ENCODE data around the gene ATXN2L. TPM values are rescaled to one million over a fixed set of nuclear protein-coding genes. Genes with fewer than 3 reads are reported as not detected.
A peak's percentile ranks its signal among the peaks of the same experiment; 100 is the strongest.
"Not testable (repeated sequence)": the region's sequence is repeated elsewhere in the genome, so short reads cannot be mapped to it uniquely, and the experiment has no call there.

Gene ATXN2L
- total RNA-seq, 1 donor from 2014 or later = 299 TPM

DNA sequence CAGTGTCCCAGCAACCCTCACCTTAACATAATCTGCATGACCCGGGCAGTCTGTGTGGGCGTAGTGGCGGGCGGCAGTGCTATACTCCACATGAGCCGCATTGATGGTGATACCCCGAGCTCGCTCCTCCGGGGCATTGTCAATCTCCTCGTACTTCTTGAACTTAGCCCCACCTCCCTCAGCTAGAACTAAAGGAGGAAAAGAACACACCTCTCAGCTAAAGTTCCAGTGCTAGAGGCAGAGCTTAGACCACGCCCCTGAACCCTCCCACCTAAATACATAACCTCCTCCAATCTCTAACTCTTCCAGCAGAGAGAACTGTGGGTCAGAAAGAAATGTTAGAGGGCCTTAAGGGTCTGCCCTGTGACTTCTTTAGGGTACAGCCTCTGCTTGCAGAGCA is 22.5 kb downstream of the ATXN2L start:
- Mint-ChIP-seq H3K27ac (peak overlapping the region; percentile 98), H3K27me3 (no peaks in the 10 kb centered on the region), H3K4me3 (peak overlapping the region; percentile 94), H3K36me3 (ENCODE audit: low read depth) (peaks cover 46% of the 10 kb centered on the region), H3K9me3 (no peaks in the 10 kb centered on the region), H3K4me1 (peaks cover 25% of the 10 kb centered on the region)
- DNase-seq = peak; percentile 81
- intact Hi-C loops (cut with micrococcal nuclease) = no loop called here

DNA sequence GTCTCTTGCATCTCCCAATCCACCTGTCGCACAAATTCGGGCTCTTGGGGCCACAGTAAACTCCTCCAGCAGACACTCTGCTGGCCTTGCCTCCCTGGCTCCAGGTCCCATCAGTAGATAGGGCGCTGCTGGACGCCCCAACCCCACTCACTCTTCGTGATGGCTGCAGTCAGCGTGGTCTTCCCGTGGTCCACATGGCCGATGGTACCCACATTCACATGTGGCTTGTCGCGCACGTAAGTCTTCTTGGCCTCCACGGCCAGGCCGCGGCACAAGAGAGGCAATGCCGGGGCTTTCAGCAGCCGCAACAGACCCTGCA is 22.9 kb downstream of the ATXN2L start:
- intact Hi-C loops (cut with micrococcal nuclease) = loop anchor here (1.0 to 2.0 kb wide), 6 partner anchors 18 to 105 kb away; partner anchors contain the start of genes ATXN2L, NFATC2IP, RABEP2 and SH2B1
- Mint-ChIP-seq H3K9me3 (no peaks in the 10 kb centered on the region), H3K36me3 (ENCODE audit: low read depth) (peaks cover 46% of the 10 kb centered on the region), H3K27me3 (no peaks in the 10 kb centered on the region), H3K4me3 (peak overlapping the region; percentile 94), H3K27ac (peak overlapping the region; percentile 98), H3K4me1 (peaks cover 25% of the 10 kb centered on the region)
- no peak for DNase-seq

DNA sequence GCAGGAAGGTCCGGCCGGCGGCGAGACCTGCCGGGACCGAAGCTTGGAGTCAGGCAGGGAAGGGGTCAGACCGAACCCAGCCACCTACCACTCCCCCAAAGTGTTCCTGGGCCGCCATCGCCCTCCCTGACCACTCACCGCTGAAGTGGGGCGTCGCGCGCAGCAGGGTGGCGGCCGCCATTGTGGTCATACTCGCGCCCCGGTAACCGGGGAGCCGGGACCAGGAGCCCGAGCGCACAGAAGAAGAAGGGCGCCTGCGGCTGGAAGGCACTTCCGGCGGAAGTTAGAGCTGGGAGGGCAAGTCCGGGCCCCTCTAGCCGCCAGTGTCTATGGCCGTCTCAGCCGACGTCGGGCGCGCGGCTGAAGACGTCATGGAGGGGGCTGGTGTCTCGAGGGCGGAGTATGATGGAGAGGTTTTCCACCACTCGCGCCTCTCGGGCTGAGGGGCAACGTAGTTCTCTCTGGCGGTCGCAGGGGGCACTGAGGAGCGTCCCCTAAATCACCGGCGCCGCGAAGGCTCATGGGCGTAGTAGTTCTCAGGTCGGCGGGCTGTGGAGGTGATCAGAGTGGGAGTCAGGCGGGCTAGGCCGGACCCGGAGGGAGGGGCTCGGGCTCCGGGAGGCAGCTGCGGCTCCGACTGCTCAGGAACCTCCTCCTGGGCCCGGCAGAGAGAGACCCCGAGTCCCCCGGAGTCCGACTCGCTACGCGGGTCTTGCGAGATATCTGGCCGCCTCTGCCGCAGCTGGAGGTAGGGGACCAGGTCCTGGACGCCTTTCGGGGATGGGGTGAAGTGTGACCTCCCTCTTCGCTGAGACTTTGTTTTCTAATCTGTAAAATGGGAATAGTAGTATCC is 23.5 kb downstream of the ATXN2L start, which contains the start of gene TUFM:
TSS of gene TUFM (minus strand) at position 269 of the 853 bp plus-strand sequence. CDS start at position 190, 79 bp downstream.
- Mint-ChIP-seq H3K4me3 (peak within 1 kb of the TSS; percentile 94), H3K9me3 (no peaks in the 10 kb centered on the region), H3K4me1 (peaks cover 25% of the 10 kb centered on the region), H3K36me3 (ENCODE audit: low read depth) (peaks cover 44% of the 10 kb centered on the region), H3K27ac (peak within 1 kb of the TSS; percentile 98), H3K27me3 (no peaks in the 10 kb centered on the region)
- intact Hi-C loops (cut with micrococcal nuclease) = loop anchor here (1.0 to 2.0 kb wide), 6 partner anchors 17 to 104 kb away; partner anchors contain the start of genes ATXN2L, NFATC2IP, RABEP2 and SH2B1
- peak; percentile 100 for DNase-seq

DNA sequence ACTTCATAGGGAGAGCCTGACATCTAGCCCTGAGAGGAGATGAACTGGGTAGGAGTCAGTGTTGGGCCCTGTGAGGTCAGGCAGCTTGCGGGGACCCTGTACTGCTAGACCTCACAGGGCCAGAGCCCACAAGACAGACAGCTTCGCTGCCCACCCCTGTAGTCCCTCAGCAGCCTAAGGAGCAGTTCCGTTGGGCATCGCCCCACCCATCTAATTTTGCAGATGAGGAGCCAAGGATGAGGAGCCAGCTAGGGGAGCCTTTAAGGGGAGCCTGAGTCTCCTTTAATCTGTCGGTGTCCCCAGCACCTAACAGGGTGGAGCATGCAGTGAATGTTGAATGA is 24.1 kb downstream of the ATXN2L start:
- Mint-ChIP-seq H3K9me3 (no peaks in the 10 kb centered on the region), H3K4me3 (peak overlapping the region; percentile 94), H3K36me3 (ENCODE audit: low read depth) (peaks cover 40% of the 10 kb centered on the region), H3K27ac (peak overlapping the region; percentile 98), H3K4me1 (peaks cover 25% of the 10 kb centered on the region), H3K27me3 (no peaks in the 10 kb centered on the region)
- DNase-seq = no peak
- intact Hi-C loops (cut with micrococcal nuclease) = loop anchor here (1.0 to 2.0 kb wide), 6 partner anchors 16 to 103 kb away; partner anchors contain the start of genes ATXN2L, NFATC2IP, RABEP2 and SH2B1

DNA sequence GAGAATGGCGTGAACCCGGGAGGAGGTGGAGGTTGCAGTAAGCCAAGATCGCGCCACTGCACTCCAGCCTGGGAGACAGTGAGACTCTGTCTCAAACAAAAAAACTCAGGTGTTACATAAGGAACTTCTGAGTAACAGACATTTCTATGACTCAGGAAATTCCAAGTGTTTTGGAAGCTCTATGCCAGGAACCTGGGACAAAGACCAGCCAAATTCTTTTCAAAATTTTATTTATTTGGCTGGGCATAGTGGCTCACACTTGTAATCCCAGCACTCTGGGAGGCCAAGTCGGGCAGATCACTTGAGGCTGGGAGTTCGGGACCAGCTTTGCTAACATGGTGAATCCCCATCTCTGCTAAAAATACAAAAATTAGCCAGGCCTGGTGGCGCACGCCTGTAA is 35.6 kb downstream of the ATXN2L start:
- Mint-ChIP-seq H3K27ac (no peak overlapping the region), H3K27me3 (no peaks in the 10 kb centered on the region), H3K9me3 (no peaks in the 10 kb centered on the region), H3K4me1 (peaks cover 8% of the 10 kb centered on the region), H3K4me3 (no peak overlapping the region), H3K36me3 (ENCODE audit: low read depth) (peaks cover 6% of the 10 kb centered on the region)
- DNase-seq = no peak
- intact Hi-C loops (cut with micrococcal nuclease) = no loop called here

DNA sequence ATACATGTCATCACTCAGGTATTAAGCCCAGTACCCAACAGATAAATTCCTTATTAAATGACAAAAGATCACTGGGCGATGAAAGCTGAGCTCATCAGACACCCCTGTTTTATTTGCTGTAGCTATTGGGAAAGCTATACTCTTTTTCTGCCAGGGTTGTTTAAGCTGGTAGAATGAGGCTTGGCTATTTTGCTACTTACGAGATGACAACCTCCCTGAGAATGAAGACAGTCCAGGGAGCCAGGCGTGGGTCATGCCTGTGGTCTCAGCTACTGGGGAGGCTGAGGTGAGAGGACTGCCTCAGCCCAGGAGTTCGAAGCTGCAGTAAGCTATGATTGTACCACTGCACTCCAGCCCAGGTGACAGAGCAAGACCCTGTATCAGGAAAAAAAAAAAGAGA is 36.5 kb downstream of the ATXN2L start:
- no peak overlapping the region for H3K4me3 Mint-ChIP-seq
- H3K27me3 Mint-ChIP-seq = no peaks in the 10 kb centered on the region
- H3K36me3 Mint-ChIP-seq (ENCODE audit: low read depth) = peaks cover 7% of the 10 kb centered on the region
- DNase-seq = no peak
- H3K4me1 Mint-ChIP-seq = peaks cover 9% of the 10 kb centered on the region
- intact Hi-C loops (cut with micrococcal nuclease) = no loop called here
- H3K9me3 Mint-ChIP-seq = no peaks in the 10 kb centered on the region
- no peak overlapping the region for H3K27ac Mint-ChIP-seq

DNA sequence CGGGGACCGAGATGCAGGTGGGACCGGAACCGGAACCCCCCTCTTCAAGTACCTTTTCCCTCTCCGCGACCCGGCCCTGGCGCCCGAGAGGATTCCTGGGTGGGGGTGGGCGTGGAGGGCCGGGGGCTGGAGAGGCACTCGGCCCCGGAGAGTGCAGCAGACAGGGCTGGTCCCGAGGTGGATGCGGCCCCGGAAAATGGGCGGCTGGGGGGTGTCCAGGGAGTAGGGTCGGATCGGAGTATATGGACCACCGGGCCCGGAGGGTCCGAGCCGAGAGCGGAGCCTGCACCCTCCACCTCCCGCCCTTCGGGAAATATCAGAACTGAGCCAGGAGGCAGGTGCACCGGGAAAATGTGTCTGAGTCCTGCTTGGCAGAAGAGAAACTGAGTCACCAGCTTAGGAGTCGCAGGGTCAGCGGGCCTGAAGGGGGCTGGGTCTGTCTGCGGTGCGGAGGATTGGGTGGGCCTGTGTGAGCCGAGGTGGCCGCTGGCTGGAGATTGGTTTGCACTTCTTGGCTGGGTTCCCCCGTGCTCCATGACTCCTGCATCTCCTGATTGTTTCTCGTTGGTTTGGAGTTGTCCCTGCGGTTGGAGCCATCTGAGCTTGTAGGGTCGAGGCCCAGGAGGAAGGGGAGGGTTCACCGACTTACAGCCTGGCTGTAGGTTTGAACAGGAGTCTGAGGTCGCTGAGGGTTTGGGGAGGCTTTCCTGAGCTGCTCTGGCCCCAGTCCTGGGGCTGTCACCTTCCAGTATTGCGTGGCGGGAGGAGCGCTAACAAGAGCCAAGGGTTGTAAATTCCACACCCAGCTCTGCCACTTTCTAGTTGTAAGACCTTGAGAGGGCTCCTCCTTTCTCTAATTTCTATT is 41.4 kb downstream of the ATXN2L start:
- peaks cover 18% of the 10 kb centered on the region for H3K36me3 Mint-ChIP-seq (ENCODE audit: low read depth)
- DNase-seq = peak; percentile 69
- H3K27ac Mint-ChIP-seq = peak overlapping the region; percentile 99
- H3K4me1 Mint-ChIP-seq = peaks cover 22% of the 10 kb centered on the region
- no peaks in the 10 kb centered on the region for H3K27me3 Mint-ChIP-seq
- intact Hi-C loops (cut with micrococcal nuclease) = loop anchor here (1.0 to 2.0 kb wide), 5 partner anchors 15 to 81 kb away; partner anchors contain the start of genes RABEP2 and TUFM
- no peaks in the 10 kb centered on the region for H3K9me3 Mint-ChIP-seq
- H3K4me3 Mint-ChIP-seq = peak overlapping the region; percentile 100

DNA sequence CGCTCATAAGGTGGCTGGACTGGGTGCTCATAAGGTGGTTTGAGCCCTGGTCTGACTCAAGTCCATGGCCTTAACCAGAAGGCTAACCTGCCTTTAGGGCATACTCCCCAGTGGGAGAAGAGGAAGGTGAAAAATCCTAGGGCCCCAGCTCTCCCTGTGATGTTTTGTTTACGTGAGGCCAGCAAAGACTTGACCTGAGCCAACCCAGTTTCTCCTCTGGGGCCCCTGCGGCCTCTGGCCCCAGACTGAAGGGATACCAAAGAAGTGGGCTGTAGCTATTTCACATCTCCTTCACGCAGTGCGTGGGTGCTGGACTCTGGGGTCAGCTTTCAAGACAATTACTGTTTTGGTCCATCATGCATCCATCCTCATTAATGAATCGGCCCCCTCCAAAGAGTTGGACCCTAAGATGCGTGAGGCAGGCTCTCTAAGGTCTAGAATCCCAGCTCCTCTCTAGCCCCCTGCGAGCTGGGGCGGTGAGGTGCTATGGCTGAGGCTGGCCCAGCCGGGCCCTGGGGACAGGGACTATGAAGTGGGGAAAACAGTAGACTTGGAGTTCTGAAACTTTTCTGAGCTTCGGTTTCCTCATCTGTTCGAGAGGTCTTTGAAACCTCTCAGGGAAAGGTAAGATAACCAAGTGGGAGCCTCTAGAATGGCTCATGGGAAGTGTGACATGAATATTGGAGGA is 42.3 kb downstream of the ATXN2L start:
- Mint-ChIP-seq H3K27me3 (no peaks in the 10 kb centered on the region), H3K27ac (peak overlapping the region; percentile 99), H3K36me3 (ENCODE audit: low read depth) (peaks cover 27% of the 10 kb centered on the region), H3K4me1 (peaks cover 22% of the 10 kb centered on the region), H3K4me3 (peak overlapping the region; percentile 100), H3K9me3 (no peaks in the 10 kb centered on the region)
- DNase-seq = no peak
- intact Hi-C loops (cut with micrococcal nuclease) = no loop called here

DNA sequence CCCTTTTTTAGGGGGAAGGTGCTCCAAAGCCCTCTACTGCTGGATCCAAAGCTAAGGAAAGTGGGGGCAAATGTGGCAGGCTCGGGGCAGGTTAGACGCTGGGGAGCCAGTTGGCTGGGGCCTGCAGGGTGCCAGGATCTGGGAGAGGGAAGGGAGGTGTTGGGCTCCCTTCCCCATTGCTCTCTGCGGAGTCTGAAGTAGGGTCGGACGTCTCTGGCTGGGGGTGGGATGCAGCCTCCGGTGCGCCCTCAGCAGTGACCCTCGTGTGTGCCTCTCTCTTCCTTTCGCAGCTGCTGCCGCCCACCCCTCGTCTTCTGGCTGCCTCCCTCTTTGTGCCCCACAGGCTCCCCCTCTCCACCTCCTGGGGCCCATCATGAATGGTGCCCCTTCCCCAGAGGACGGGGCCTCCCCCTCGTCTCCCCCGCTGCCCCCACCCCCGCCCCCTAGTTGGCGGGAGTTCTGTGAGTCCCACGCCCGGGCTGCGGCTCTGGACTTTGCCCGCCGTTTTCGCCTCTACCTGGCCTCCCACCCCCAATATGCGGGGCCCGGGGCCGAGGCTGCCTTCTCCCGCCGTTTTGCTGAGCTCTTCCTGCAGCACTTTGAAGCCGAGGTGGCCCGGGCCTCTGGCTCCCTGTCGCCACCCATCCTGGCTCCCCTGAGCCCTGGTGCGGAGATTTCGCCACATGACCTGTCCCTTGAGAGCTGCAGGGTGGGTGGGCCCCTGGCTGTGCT is 43.1 kb downstream of the ATXN2L start:
- H3K27me3 Mint-ChIP-seq = no peaks in the 10 kb centered on the region
- H3K4me3 Mint-ChIP-seq = peak overlapping the region; percentile 35
- peak overlapping the region; percentile 37 for H3K27ac Mint-ChIP-seq
- DNase-seq = no peak
- peaks cover 22% of the 10 kb centered on the region for H3K4me1 Mint-ChIP-seq
- intact Hi-C loops (cut with micrococcal nuclease) = no loop called here
- H3K36me3 Mint-ChIP-seq (ENCODE audit: low read depth) = peaks cover 32% of the 10 kb centered on the region
- H3K9me3 Mint-ChIP-seq = no peaks in the 10 kb centered on the region

DNA sequence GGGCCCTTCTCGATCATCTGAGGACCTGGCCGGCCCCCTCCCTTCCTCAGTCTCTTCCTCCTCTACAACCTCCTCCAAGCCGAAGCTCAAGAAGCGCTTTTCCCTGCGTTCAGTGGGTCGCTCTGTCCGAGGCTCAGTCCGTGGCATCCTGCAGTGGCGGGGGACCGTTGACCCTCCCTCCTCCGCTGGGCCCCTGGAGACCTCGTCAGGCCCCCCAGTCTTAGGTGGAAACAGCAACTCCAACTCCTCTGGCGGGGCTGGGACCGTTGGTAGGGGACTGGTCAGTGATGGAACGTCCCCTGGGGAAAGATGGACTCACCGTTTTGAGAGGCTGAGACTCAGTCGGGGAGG is 43.6 kb downstream of the ATXN2L start:
- no peak for DNase-seq
- Mint-ChIP-seq H3K4me1 (peaks cover 22% of the 10 kb centered on the region), H3K9me3 (no peaks in the 10 kb centered on the region), H3K27me3 (no peaks in the 10 kb centered on the region), H3K4me3 (peak overlapping the region; percentile 35), H3K27ac (no peak overlapping the region), H3K36me3 (ENCODE audit: low read depth) (peaks cover 32% of the 10 kb centered on the region)
- intact Hi-C loops (cut with micrococcal nuclease) = no loop called here

DNA sequence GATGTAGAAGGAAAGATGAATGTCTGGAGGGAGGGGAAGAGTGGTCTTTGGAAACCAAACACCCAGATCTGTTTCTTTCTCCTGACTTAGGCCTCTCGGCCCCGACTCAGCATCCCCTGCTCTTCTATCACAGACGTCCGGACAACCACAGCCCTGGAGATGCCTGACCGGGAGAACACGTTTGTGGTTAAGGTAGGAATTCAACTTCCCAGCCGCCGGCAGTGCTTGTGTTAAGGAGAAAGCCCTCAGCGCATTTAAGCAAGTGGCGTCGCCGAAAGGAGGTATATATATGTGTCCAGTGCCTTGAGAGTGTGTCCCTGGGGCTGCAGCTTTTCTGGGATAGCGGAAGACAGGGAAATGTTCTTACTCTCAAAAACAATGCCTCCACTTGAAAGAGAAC is 44.4 kb downstream of the ATXN2L start:
- H3K9me3 Mint-ChIP-seq = no peaks in the 10 kb centered on the region
- H3K36me3 Mint-ChIP-seq (ENCODE audit: low read depth) = peaks cover 30% of the 10 kb centered on the region
- no peak for DNase-seq
- no peak overlapping the region for H3K4me3 Mint-ChIP-seq
- no peak overlapping the region for H3K27ac Mint-ChIP-seq
- H3K4me1 Mint-ChIP-seq = peaks cover 17% of the 10 kb centered on the region
- no peaks in the 10 kb centered on the region for H3K27me3 Mint-ChIP-seq
- intact Hi-C loops (cut with micrococcal nuclease) = no loop called here

DNA sequence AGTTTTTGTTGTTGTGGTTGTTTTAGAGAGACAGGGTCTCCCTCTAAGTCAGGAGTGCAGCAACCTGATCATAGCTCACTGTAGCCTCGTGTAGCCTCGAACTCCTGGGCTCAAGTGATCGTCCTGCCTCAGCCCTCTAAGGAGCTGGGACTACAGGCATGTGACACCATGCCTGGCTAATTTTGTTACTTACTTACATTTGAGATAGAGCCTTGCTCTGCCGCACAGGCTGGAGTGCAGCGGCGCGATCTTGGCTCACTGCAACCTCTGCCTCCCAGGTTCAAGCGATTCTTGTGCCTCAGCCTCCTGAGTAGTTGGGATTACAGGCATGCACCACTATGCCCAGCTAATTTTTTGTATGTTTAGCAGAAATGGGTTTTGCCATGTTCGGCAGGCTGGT is 44.8 kb downstream of the ATXN2L start:
- H3K4me3 Mint-ChIP-seq; H3K9me3 Mint-ChIP-seq; H3K27ac Mint-ChIP-seq; H3K27me3 Mint-ChIP-seq; DNase-seq; intact Hi-C loops (cut with micrococcal nuclease): not testable (repeated sequence)
- Mint-ChIP-seq H3K4me1 (peaks cover 17% of the 10 kb centered on the region), H3K36me3 (ENCODE audit: low read depth) (peaks cover 33% of the 10 kb centered on the region)

DNA sequence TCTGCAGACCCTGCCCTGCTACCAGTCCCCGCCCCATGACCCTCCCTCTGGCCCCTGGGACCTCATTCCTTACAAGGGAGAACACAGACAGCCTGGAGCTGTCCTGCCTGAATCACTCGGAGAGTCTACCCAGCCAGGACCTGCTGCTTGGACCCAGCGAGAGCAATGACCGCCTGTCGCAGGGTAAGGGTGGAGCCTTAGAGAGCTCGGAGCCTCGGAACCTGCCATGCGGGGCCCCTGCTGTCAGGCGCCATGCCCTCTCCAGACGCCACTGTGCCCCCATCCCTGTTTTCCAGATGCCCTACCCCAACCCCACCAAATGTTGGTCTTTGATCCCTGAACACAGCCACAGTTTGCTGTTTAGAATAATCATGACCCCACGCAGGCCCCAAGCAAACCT is 46.4 kb downstream of the ATXN2L start:
- Mint-ChIP-seq H3K27ac (no peak overlapping the region), H3K4me3 (no peak overlapping the region)

More for the DNA sequence above, 46.4 kb downstream of the ATXN2L start:
- no peak for DNase-seq
- Mint-ChIP-seq H3K4me1 (peaks cover 13% of the 10 kb centered on the region), H3K27me3 (no peaks in the 10 kb centered on the region), H3K36me3 (ENCODE audit: low read depth) (peaks cover 33% of the 10 kb centered on the region), H3K9me3 (no peaks in the 10 kb centered on the region)
- intact Hi-C loops (cut with micrococcal nuclease) = no loop called here
